GM23248 (cell line): ENCODE measurements around the gene ZNF526.

Source experiments
- EZH2 ChIP-seq: fragments of 200-600 bp; sonication (generic); IDR thresholded peaks from 2 replicates; pipeline ENCODE4 v1.6.1; 2018; ENCODE audit warnings: antibody characterized with exemption, mild to moderate bottlenecking; ENCODE audit not compliant: insufficient read depth, poor library complexity, severe bottlenecking
- EZH2phosphoT487 ChIP-seq: fragments of 200-600 bp; sonication (generic); IDR thresholded peaks from 2 replicates; pipeline ENCODE4 v1.6.1; 2018; ENCODE audit warnings: antibody characterized with exemption, moderate library complexity, mild to moderate bottlenecking, low read depth; ENCODE audit not compliant: insufficient read depth

DNA sequence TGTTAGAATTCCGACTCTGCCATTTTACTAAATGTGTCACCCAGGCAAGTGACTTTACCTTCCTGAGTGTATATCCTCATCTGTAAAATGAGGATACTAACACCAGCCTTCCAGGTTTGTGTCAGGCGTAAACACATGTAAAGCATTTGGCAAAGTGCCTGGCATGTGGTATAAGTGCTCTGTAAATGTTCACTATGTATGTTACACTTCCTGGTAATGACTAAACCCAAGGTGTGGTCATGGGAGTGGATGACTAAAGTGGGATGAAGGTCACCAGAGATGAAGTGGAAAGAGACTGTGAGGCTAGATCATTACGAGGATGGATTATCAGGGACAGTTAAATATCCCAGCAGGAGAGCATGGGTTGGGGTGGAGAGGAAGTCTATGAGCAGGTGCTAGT is 28.3 kb upstream of the ZNF526 start:
- TF ChIP-seq EZH2, result no peak
- no peak for TF ChIP-seq EZH2phosphoT487
